ENCODE measurements around the gene SOST.

Gene SOST

DNA sequence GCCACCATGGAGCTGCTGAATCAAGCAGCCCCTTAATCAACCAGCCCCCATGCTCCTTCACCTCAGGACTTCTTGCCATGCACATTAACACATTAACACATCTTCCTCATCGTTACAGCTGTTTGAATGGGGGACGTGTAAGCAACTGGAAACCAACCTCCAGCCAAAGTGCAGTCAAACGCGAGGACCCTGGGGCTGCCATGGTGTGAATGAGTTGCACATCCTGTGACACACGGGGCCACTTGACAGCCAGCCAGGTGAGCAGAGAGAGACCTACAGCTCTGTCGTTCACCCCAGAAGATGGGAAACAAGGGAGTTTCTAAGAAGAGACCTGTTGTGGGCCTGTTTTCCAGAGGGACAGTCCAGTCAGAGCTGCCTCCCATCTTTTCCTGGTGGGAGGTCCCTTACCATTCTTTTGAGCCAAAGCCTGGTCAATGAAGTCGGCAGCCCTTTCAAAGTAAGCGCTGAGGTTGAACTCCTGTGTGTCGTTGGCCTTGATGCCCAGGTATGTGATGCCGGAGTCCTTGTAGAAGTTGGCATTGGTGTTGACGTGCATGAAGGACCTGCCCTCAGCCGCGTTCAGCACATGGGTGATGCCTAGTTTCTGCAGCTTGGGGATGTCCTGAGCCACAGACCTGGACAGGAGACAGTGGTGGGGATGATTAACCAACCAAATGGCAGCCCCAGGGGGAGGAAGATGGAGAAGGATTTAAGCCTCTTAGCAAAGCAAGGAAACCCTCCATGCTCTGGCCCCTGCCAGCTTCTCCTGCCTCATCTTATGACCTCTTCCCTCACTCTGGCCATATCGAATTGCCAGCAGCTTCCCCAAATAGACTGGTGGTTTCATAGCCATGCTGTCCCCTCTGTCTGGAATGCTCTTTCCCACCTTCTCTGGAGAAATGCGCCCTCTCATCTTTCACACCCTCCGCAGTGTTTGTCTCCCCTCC is 16.0 kb upstream of the SOST start:
- DNase-seq (ENCODE audit: low read depth), result no peak

DNA sequence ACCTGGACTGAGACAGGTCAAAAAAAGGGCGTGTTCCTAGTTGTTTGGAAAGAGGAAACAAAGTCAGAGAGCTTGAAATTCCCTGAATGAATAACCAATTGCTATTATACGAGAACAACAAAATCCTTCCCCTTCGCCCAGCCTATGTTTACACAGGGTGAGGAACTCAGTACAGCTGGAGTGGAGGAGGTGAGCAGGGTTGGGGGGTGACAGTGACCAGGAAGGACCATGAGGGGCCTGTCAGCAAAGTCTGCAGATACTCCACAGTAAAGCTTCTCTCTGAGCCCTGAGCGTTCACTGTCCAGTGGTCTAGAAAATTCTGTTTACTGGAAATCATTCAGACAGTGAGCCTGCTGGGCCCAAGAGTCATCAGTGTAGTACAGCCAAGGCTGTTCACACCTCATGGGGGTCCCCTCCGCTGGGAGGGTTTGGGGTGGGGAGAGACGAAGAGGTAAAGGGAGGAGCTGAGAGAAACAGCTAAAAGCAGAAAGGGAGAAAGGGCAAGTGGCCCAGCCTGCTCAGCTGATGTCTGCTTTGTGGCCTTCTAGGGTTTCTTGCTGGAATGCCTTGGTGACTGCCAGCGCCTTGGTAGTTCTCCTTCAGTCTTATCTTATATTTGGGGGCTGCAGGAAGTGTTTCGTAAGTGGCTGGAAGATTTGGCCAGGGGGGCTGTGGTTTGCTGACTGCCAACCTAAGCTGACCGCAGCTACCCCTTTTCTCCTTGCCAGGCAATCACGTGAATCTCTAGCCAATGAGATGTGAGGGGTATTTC is 14.5 kb upstream of the SOST start:
- no peak for DNase-seq (ENCODE audit: low read depth)

DNA sequence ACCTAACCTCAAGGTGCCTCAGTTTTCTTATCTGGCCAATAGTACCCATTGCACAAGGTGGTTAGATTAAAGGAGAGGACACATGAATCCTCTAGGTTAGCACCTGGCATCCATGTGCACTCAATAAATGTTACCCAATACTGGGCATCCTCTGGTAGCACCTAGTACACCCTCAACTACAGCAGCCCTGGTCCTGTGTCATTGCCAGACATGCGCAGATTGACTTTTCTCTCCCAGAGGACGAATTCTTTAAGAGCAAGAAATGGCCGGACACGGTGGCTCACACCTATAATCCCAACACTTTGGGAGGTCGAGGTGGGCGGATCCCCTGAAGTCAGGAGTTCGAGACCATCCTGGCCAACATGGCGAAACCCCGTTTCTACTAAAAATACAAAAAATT is 12.9 kb upstream of the SOST start:
- DNase-seq (ENCODE audit: low read depth), result no peak

DNA sequence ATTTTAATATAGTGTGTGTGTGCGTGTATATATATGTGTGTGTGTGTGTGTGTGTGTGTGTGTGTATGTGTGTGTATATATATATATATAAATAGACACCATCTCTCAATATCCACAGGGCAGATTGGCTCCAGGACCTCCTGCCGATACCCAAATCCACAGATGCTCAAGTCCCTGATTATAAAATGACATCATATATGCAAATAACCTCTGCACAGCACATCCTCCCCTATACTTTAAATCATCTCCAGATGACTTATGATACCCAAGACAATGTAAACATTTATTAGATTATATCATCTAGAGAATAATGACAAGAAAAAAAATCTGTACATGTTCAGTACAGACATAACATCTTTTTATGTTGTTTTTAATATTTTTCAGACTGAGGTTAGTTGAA is 12.4 kb upstream of the SOST start:
- no peak for DNase-seq (ENCODE audit: low read depth)

DNA sequence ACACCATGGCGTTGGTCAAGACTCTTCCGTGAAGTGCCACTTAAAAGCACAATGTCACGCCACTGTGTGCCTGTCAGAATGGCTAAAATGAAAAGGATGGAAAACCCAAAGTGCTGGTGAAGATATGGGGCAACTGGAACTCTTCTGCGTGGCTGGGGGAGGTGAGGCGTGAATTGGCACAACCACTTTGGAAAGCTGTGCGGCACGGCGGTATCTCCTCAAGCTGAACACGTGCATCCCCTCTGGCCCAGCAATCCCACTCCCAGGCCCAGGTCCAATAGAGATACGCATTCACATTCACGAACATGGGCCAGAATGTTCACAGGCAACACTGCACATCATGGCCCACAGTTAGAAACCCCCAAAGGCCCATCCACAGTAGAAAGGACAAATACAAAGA is 11.3 kb upstream of the SOST start:
- no peak for DNase-seq (ENCODE audit: low read depth)

DNA sequence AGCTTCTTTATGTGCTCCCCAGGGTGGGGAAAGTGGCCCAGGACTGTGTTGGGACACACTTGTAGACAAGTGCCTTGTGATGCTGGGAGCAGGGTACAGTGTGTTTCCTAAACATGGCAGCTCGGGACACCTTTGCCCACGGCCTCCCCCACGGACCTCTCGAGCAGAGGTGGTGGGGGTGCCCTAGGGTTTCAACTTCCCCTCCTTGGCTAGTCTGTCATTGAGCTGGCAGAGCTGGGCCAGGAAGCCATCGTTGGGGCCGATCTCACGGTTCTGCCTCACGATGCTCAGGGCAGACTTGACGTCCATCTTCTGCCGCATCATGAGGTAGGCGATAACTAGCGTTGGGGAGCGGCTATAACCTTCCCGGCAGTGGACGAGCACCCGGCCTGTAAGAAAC is 10.8 kb upstream of the SOST start:
- DNase-seq (ENCODE audit: low read depth), result no peak

DNA sequence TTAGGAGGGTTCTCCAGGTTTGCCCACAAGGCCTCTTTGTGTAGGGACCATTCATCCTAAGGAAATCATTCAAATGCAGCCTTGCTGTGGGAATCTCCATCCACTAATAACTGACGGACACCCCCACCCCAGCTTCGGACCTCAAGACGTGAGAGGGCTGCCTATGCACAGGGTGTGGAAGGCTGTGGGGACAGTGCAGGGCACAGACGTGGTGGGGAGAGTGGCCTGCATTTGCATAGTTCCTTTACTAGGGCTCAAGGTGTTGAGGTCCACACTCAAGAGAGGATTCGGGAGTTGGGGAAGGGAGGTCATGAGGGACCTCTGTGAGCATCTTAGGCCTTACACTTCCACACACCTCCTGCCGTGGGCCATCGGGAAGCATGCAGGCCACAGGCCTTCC is 10.4 kb upstream of the SOST start:
- no peak for DNase-seq (ENCODE audit: low read depth)

DNA sequence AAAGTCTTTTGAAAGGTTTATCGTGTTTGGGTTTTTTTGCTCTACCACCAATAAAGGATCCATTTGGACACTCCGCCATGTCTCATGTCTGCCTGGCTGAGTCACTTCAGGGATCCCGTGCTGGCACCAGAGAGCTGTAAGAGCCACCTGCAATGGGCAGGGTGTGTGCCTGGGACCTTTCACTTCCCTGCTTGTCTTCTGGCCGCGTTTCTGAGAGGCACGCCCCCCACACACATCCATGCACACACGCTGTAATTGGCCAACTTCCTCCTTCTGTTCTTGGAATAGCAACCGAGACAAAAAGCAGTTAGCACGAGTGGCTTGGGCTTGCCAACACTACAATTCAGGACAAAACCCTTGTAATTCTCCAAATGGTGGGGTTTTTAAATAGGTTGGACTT is 9.8 kb upstream of the SOST start:
- no peak for DNase-seq (ENCODE audit: low read depth)

DNA sequence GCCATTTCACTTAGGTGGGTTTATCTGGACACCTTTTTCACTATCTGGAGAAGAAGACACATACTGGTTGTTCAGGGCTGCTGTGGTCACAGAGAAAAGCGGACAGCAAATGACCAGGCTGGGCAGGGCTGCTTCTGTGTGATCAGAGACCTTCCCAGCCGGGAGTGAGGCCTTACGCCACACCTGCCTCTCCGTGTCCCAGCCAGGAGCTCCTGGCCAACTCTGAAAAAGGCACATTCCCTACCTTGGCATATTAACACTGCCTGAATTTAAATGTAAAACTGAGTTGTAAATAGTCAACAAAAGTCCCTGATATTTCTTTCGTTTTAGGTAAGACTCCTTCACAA is 9.1 kb upstream of the SOST start:
- no peak for DNase-seq (ENCODE audit: low read depth)

DNA sequence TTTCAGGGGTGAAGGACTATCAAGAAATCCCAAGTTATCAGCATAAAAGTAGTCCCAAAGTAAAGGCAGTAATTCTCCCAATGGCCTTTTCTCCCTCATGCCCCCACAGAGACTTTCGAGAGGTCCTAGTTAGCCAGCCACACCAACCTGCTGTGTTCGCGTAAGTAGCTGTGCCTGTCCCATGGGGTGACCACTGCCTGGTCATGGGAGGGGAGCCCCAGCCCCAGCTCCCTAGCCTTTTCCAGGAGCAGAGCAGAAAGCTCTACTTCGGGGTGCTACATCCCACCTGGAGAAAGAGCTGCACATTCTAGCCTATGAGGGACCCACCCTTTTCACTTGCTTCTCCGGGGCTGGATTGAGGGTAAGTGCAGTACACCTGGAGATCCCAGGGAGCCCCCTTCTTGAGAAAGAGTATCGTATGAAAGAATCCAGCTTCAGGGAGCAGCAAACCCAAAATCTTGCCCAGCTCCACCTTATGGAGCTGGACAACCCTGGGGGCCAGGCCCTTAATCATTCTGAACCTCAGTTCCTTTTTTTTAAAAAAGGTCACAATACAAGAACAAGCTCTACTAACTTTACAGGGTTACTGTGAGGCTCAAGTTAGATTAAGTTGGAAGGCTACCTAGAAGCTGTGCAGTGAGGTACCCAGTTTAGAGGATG is 8.6 kb upstream of the SOST start:
- no peak for DNase-seq (ENCODE audit: low read depth)

DNA sequence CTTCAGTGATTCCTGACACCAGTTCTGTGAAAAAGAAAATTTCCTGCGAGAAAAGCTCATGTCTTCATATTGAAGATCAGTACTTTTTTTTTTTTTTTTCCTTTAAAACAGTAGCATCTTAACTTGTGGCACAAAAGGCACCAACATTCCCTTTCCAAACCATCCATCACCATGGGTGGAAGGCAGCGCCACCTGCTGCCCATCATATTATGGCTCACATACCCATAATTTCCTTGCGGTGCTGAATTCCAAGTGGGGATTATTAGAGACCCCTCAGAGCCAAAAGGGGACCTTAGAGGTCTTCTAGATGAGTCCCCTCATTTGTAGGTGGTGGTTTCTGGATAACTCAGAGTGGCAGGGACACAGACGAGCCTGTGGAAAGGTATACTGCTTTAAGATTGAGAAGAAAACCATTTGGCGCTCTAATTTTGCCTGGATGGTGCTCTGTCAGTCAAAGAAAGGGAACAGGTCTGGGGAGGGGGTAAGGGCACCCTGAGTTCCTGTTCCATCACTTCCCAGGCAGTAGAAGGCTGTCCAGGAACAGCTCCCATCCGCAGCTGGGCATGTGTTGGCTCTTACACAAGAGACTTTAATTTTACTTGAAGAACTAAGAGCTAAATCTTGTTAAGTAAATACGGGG is 7.9 kb upstream of the SOST start:
- peak; percentile 30 for DNase-seq (ENCODE audit: low read depth)

DNA sequence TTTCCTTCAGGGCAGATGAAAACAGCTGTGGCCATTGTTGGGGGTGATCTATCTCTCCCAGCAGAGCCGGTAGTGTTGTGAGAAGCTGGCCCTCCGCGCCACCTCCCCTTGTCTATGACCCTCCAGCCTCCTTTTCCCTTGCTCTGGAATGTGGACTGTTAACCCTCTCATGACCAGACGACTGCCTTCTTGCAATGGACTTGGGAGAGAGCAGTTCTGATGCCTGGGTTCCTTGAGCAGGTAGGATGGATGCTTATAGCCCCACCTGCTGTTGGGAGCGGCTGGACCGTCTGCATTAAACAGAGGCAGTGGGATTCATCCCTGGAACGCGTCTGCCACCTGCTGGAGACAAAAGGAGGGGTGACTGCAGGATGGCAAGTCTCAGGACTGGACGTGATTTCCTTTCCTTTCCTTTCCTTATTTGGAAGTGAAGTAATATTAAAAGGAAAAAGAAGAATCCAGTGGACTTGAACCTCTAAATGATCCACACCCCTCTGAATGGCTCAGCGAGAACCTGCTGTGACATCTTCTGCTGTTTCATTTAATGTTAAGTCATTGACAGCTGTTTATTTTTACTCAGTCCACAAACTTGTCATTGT is 1.8 kb upstream of the SOST start:
- peak; percentile 80 for DNase-seq (ENCODE audit: low read depth)

DNA sequence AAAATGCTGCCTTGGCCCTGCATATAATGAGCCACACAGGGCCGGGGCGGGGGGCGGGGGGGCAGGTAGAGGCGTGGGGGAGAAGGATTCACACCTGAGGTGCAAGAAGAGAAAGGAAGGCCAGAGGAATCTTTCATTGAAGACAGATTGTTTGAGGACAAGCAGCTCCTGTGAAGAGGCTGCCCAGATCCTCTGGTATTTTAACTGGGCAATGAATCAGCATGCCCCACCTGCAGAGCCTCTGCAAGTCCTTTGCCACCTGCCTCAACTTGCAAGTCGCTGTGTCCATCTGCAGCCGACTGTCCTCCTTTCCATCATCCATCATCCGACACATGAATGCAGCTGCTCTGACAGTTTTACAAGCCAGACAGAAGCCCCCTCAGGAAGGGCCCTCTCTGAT is 1.2 kb upstream of the SOST start:
- DNase-seq (ENCODE audit: low read depth), result no peak

DNA sequence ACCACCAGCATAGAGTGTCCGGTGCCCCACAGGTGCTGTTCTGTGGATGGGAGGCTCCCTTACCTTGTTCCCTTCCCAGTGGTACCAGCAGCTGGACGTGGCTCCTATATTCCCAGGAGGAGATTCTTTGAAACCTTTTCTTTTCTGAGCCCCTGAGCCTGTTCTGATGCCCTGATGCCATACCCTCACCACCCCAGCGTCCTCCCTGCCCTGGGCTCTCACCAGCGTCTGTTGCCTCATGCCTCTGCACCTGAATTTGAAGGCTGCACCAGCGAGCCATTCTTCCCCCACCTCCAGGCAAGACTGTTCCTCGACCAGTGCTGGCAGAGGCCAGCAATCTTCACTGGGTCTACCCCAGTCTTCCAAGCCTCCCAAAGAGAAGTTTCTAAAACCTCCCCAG is 505 bp downstream of the SOST start:
- no peak for DNase-seq (ENCODE audit: low read depth)

DNA sequence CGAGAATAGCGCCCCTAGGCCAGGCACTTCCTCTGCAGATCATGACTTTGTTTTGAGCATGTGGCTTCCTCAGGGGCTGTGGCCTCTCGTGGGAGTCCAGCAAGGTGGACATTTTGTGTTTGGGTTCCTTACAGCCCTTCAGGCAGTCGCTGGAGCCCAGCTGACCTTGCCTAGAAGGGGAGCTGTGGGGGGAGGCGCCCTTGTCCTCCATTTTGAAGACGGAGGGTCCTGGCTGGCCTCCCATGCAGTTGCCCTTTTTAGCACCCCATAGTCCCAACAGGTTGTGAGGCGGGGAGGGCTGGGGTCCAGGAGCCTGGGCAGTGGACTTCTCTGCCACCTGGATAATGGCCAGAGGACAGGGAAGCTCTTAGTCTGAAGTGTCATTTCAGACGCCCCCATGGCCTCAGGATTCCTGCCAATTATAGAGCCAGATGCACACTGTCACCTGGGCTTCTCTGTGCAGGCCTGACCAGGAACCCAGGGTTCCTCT is 1.4 kb downstream of the SOST start:
- no peak for DNase-seq (ENCODE audit: low read depth)

DNA sequence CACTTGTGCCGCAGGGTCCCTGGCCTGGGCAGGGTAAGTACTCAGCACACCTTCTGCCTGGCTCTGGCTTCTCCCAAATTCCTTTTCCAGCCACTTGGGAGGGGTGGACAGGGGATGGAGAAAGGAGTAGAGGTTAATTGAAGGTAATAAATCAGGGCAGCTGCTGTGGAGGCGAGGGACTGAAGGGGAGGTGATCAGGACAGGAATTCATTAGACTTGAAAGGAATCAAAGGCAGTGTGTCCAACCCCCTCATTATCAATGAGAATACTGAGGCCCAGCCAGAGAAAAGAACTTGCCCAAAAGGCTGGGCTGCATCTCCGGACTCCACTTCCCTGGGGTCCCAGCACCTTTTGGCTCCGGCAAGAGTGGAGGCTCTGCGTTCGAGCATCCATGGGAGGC is 2.4 kb downstream of the SOST start:
- no peak for DNase-seq (ENCODE audit: low read depth)

DNA sequence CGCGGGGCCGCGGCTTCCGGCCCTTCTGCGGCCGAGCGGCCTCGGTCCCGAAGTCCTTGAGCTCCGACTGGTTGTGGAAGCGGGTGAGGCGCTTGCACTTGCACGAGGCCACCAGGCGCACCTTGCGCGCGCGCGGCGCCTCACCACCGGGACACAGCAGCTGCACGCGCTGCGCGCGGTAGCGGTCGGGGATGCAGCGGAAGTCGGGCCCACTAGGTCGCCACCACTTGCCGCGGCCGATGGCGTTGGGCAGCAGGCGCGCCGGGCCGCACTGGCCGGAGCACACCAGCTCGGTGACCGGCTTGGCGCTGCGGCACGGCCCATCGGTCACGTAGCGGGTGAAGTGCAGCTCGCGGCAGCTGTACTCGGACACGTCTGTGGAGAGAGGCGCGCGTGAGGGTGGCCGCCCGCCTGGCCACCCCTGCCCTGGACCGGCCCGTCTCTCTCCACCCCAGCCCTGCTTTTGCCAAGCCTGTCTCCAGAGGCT is 3.2 kb downstream of the SOST start:
- no peak for DNase-seq (ENCODE audit: low read depth)

DNA sequence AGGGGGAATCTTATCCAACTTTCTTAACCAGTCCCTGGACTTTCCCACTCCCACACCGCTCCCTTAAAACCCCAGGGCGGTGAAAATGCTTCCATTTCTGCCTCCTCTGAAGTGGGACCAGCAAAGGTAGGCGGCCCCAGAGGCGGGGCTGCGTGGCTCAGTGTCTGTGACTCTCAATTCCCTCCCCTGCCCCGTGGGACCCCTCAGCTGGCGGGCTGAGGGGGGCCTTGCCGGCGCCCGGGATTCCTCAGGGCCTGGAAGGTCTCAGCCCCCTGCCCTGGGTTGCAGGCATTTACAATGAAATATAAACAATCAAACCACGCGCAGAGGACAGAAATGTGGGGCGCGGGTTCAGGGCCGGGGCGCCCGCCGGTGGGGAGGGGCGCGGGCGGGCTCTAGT is 3.6 kb downstream of the SOST start:
- no peak for DNase-seq (ENCODE audit: low read depth)

DNA sequence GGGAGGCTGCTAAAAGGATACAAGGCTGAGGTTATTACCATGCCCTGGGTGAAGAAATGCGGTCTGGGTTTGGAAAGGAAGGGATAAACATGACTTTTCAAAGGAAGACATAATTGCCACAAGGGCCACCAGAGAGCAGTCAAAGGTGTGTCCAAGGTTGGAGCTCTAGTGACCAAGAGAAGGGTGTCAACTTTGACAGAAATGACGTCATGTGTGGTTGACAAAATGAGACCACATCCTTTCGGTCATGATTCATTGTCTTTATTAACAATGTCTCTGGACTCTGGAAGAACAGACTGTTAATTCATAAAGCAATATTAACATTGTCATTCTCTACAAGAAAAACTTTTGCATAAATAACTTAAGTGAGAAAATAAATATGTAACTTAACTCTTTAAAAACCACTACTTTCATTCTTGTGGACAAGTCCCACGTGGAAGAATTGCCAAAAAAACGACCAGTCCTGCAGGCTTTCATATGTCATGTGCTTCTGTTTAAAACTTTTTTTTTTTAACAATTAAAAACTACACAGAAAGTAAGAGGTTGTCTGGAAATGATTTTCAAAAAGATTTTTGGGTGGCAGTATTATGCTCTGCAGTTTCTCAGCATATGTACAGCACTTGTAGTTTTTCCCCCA is 5.0 kb downstream of the SOST start:
- DNase-seq (ENCODE audit: low read depth), result no peak

DNA sequence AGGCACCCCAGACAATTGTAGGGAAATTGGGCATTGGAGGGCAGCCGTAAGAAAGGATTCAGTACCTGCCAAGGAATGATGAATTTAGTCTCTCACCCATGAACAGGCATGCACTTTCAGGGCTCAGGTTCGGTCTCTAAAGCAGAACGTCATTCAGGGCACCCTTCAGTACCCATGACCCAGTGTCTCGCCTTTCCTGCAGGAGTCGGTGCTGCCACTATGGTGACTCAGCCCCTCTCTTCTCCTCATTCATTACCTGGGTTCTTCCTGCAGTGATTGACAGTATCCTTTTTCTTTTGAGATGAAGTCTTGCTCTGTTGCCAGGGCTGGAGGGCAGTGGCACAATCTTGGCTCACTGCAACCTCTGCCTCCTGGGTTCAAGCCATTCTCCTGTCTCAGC is 8.4 kb downstream of the SOST start:
- no peak for DNase-seq (ENCODE audit: low read depth)

DNA sequence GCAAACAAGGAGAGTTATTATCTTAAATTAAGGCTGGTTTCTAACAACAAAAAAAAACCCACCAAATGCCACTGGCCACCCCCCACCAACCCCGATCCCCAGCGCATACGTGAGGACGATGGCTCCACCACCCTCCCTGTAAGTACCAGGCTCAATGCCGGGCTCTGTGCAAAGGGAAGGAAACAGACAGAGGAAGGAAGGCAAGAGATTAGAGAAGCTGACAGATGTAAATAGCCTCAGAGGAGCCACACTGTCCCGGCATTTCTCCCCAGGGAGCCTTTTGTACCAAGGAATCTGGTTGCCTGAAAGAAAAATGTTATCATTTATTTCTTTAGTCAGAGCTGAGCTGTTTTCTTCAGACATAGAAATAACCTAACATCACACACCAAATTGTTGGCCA is 13.1 kb downstream of the SOST start:
- no peak for DNase-seq (ENCODE audit: low read depth)
